K562 treated with DMSO at 1 percent for 4 hours (cell line): ENCODE data around the gene OCIAD1. TPM values are rescaled to one million over a fixed set of nuclear protein-coding genes. Genes with fewer than 3 reads are reported as not detected.

ENCODE experiments used
- total RNA-seq: library from RNA; unstranded; fragments of 300-600 nt; gene quantifications from 2 replicates; pipeline ENCODE4 v1.2.3, GENCODE V29; 2022; ENCODE audit not compliant: insufficient read depth

OCIAD1 gene, protein sequence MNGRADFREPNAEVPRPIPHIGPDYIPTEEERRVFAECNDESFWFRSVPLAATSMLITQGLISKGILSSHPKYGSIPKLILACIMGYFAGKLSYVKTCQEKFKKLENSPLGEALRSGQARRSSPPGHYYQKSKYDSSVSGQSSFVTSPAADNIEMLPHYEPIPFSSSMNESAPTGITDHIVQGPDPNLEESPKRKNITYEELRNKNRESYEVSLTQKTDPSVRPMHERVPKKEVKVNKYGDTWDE
- total RNA-seq = 119 and 139 TPM in 2 replicates

DNA sequence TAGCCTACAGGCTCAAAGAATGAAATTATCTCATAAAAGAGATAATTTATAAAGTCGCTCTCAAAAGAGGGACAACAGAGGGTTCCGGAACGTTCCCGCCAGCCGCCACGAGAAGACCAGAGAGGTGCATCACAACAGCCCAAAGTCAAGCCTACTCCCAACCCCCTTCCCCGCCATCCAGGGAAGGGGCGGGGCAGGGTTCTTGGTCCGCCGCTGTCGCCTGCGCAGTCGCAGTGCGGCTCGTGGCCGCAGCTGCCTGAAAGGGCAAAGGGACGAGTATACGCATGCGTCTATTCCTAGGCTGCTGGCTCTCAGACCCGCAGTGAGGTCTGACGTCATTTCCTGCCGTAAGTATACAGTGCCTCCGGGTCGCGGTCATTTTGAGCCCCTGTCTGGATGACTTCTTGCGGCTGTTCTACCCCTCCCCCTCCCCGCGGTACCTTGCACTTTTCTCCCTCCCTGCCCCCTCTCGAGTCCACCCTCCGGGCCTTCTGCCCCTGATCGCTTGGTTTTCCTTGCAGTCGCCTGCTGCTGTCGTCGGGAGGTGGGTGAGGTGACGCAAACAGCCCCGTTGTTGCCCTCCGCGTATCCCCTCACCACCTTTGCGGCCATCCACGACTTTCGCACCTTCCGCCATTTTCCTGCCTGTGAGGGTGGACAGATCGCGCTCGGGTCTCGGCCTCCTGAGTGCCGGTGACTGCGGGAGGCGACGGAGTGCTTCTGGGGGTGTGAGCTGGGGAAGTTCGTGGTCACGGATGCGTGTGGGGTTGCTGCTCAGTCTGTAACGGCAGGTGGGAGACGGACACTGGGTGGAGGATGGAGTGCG, at the start of gene OCIAD1:
OCIAD1 (plus strand) TSS at position 383 of the 826 bp plus-strand sequence. CDS start 1,537 bp downstream, outside the sequence.

DNA sequence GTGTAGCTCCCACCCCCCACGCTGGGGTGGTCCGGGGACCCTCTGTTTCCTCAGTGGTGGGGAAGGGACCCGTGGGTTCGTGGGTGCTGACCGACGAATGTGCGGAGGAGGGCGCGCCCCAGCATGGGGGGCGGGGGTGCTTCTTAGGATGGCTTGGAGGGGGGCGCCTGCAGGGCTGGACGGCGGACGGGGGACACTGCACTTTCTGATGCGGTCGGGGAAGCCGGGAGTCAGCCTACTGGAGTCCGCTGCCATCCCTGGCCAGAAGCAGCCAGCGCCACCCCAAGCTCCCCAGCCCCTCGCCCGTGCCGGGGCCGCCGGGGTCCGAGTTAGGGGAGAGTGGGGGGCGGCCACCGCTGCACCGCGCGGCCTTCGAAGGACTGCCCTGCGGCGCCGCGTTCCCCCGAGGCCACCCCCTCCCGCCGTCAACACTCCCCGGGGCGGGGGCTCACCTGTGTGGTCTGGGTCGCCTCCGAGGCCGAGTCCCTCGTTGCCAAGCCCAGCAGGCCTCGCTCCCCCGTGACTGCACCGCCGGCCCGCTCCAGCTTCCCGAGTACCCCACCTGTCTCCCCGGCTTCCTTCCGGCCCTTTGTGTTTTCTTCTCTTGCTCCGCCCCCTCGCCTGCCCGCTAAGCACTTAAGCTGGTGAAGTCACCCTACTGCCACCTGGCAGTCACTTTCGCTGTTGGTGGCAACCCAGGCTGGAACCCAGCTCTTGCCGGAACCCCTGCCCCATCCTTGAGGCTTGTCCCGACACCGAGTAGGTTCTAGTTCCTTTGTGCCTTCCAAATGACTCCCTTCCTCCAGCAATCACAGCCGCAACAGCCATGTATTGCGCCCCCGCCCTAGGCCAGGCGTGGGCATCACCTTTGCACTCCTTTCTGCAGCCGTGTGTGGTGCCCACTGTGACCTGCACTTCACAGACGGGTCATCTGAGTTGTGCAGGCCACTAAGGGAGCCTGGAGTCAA, 75.6 kb downstream of the OCIAD1 start, which contains the start of gene OCIAD2:
OCIAD2 (minus strand) TSS at position 569 of the 968 bp plus-strand sequence. CDS start 2,225 bp downstream, outside the sequence.

Other genes with a start within 250 kb of the OCIAD1 start
- gene FRYL, start 50.8 kb upstream of the OCIAD1 start, total RNA-seq = 11.4 and 13.9 TPM in 2 replicates
- gene OCIAD2, start 75.7 kb downstream of the OCIAD1 start, total RNA-seq = not detected in 2 replicates
- gene CWH43, start 155.2 kb downstream of the OCIAD1 start, total RNA-seq = not detected in 2 replicates